ENCODE results near the gene ARHGEF16. TPM values are rescaled to one million over a fixed set of nuclear protein-coding genes. Genes with fewer than 3 reads are reported as not detected.

The ARHGEF16 gene
- total RNA-seq, 1 experiment from 2014 or later = 17.2 TPM

GRCh38 chr1:3429766-3430165, 24.7 kb upstream of the ARHGEF16 start (continued):
- TF ChIP-seq ZBTB43 (CRISPR knock-in tag; IDR thresholded peaks at IDR 0.05) (no peak), FOXK1 (CRISPR knock-in tag; IDR thresholded peaks at IDR 0.05) (no peak)

- ChIA-PET POLR2A (no interaction called here), CTCF (interaction anchor here (0.6 to 1.1 kb wide), 4 partner anchors 12 to 1425 kb away, joined by 3 to 4 read pairs (median 4); no protein-coding TSS in a partner anchor)
- Mint-ChIP-seq H3K27me3 (ENCODE audit: low read depth) (no peaks in the 10 kb centered on the region), H3K4me1 (peaks cover 3% of the 10 kb centered on the region; the same call in 1 of the 2 replicates), H3K9me3 (no peaks in the 10 kb centered on the region), H3K27ac (no peak overlapping the region), H3K36me3 (no peaks in the 10 kb centered on the region), H3K4me3 (no peak overlapping the region)
- ATAC-seq (no peak), DNase-seq (ENCODE audit: low spot score) (no peak)
- TF ChIP-seq PREB (CRISPR knock-in tag; IDR thresholded peaks at IDR 0.05; ENCODE audit: borderline replicate concordance) (no peak), ZNF416 (CRISPR knock-in tag; IDR thresholded peaks at IDR 0.05) (no peak), NR3C1 (CRISPR knock-in tag; conservative IDR thresholded peaks at IDR 0.05; ENCODE audit: low read depth) (no peak), ZNF425 (CRISPR knock-in tag; conservative IDR thresholded peaks at IDR 0.05) (no peak), ATF1 (CRISPR knock-in tag; IDR thresholded peaks at IDR 0.05) (no peak), JUN (CRISPR knock-in tag; IDR thresholded peaks at IDR 0.05) (no peak), IRF2 (CRISPR knock-in tag; IDR thresholded peaks at IDR 0.05; ENCODE audit: borderline replicate concordance, low read depth) (no peak), ATF3 (CRISPR knock-in tag; conservative IDR thresholded peaks at IDR 0.05) (no peak), ZMAT4 (CRISPR knock-in tag; IDR thresholded peaks at IDR 0.05) (no peak), NFE2L1 (CRISPR knock-in tag; IDR thresholded peaks at IDR 0.05) (no peak), ZNF121 (CRISPR knock-in tag; IDR thresholded peaks at IDR 0.05) (no peak), MXD4 (CRISPR knock-in tag; IDR thresholded peaks at IDR 0.05; ENCODE audit: borderline replicate concordance) (no peak), ZNF396 (CRISPR knock-in tag; IDR thresholded peaks at IDR 0.05; ENCODE audit: borderline replicate concordance) (no peak), AFF4 (CRISPR knock-in tag; IDR thresholded peaks at IDR 0.05; ENCODE audit: borderline replicate concordance) (no peak), CDX4 (CRISPR knock-in tag; IDR thresholded peaks at IDR 0.05; ENCODE audit: borderline replicate concordance) (no peak), RORB (CRISPR knock-in tag; IDR thresholded peaks at IDR 0.05) (no peak), MAX (CRISPR knock-in tag; IDR thresholded peaks at IDR 0.05) (no peak), FOXK1 (CRISPR knock-in tag; IDR thresholded peaks at IDR 0.05) (no peak)
These were observed 24.1 kb upstream of the ARHGEF16 start for GRCh38 chr1:3430406-3430805.

Data from WTC11 (cell line).